Neural cell (in vitro differentiated cells): ENCODE data around the gene SSBP3.

ENCODE experiments used
- EP300 ChIP-seq: fragments of 450-650 bp; conservative IDR thresholded peaks from 2 replicates; pipeline ENCODE4 v1.6.1; 2014; ENCODE audit warnings: antibody characterized with exemption, mild to moderate bottlenecking, moderate library complexity; ENCODE audit not compliant: poor library complexity, severe bottlenecking
- EZH2 ChIP-seq: fragments of 200-600, 300-800 bp; shearing (Covaris generic), sonication (generic); IDR thresholded peaks from 2 replicates; pipeline ENCODE4 v1.6.1; 2014; ENCODE audit warnings: antibody characterized with exemption, low read length, borderline replicate concordance, mild to moderate bottlenecking; ENCODE audit not compliant: insufficient read depth, poor library complexity, severe bottlenecking
- MXI1 ChIP-seq: fragments of 450-650 bp; conservative IDR thresholded peaks from 2 replicates; pipeline ENCODE4 v1.6.1; 2014; ENCODE audit warnings: antibody characterized with exemption, mild to moderate bottlenecking; ENCODE audit not compliant: poor library complexity, severe bottlenecking
- POLR2AphosphoS5 ChIP-seq: IDR thresholded peaks from 2 replicates; pipeline ENCODE4 v1.6.1; 2012
- RAD21 ChIP-seq: fragments of 450-650 bp; conservative IDR thresholded peaks from 2 replicates; pipeline ENCODE4 v1.6.1; 2014; ENCODE audit warnings: antibody characterized with exemption, mild to moderate bottlenecking, moderate library complexity
- TAF1 ChIP-seq: IDR thresholded peaks from 2 replicates; pipeline ENCODE4 v1.6.1; 2012; ENCODE audit warnings: low read depth
- TF ChIP-seq, protein P1 (sequence below): fragments of 450-650 bp; IDR thresholded peaks from 2 replicates; pipeline ENCODE4 v1.5.1; 2014; ENCODE audit warnings: antibody characterized with exemption, mild to moderate bottlenecking, moderate library complexity; ENCODE audit not compliant: poor library complexity, severe bottlenecking
- TF ChIP-seq, protein P2 (sequence below): IDR thresholded peaks from 2 replicates; pipeline ENCODE4 v1.6.1; 2012; ENCODE audit warnings: borderline replicate concordance

DNA sequence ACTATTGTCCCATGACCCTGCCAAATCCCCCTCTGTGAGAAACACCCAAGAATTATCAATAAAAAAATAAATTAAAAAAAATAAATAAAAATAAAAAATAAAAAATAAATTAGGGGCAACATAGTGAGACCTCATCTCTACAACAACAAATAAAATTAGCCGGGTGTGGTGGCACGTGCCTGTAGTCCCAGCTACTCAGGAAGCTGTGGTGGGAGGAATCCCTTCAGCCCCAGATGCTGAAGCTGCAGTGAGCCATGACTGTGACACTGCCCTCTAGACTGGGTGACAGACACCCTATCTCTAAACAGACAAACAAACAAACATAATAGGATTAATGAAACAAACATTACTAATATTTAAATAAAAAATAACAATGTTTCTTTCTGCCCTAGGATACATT, 171.9 kb downstream of the SSBP3 start:
- TF ChIP-seq, protein P1, sequence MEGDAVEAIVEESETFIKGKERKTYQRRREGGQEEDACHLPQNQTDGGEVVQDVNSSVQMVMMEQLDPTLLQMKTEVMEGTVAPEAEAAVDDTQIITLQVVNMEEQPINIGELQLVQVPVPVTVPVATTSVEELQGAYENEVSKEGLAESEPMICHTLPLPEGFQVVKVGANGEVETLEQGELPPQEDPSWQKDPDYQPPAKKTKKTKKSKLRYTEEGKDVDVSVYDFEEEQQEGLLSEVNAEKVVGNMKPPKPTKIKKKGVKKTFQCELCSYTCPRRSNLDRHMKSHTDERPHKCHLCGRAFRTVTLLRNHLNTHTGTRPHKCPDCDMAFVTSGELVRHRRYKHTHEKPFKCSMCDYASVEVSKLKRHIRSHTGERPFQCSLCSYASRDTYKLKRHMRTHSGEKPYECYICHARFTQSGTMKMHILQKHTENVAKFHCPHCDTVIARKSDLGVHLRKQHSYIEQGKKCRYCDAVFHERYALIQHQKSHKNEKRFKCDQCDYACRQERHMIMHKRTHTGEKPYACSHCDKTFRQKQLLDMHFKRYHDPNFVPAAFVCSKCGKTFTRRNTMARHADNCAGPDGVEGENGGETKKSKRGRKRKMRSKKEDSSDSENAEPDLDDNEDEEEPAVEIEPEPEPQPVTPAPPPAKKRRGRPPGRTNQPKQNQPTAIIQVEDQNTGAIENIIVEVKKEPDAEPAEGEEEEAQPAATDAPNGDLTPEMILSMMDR, result no peak
- TF ChIP-seq EP300 (no peak), MXI1 (no peak), RAD21 (no peak), EZH2 (no peak), POLR2AphosphoS5 (no peak), TAF1 (no peak)
- TF ChIP-seq, protein P2, sequence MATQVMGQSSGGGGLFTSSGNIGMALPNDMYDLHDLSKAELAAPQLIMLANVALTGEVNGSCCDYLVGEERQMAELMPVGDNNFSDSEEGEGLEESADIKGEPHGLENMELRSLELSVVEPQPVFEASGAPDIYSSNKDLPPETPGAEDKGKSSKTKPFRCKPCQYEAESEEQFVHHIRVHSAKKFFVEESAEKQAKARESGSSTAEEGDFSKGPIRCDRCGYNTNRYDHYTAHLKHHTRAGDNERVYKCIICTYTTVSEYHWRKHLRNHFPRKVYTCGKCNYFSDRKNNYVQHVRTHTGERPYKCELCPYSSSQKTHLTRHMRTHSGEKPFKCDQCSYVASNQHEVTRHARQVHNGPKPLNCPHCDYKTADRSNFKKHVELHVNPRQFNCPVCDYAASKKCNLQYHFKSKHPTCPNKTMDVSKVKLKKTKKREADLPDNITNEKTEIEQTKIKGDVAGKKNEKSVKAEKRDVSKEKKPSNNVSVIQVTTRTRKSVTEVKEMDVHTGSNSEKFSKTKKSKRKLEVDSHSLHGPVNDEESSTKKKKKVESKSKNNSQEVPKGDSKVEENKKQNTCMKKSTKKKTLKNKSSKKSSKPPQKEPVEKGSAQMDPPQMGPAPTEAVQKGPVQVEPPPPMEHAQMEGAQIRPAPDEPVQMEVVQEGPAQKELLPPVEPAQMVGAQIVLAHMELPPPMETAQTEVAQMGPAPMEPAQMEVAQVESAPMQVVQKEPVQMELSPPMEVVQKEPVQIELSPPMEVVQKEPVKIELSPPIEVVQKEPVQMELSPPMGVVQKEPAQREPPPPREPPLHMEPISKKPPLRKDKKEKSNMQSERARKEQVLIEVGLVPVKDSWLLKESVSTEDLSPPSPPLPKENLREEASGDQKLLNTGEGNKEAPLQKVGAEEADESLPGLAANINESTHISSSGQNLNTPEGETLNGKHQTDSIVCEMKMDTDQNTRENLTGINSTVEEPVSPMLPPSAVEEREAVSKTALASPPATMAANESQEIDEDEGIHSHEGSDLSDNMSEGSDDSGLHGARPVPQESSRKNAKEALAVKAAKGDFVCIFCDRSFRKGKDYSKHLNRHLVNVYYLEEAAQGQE, result no peak
